ENCODE measurements around the gene FKBP5.

DNA sequence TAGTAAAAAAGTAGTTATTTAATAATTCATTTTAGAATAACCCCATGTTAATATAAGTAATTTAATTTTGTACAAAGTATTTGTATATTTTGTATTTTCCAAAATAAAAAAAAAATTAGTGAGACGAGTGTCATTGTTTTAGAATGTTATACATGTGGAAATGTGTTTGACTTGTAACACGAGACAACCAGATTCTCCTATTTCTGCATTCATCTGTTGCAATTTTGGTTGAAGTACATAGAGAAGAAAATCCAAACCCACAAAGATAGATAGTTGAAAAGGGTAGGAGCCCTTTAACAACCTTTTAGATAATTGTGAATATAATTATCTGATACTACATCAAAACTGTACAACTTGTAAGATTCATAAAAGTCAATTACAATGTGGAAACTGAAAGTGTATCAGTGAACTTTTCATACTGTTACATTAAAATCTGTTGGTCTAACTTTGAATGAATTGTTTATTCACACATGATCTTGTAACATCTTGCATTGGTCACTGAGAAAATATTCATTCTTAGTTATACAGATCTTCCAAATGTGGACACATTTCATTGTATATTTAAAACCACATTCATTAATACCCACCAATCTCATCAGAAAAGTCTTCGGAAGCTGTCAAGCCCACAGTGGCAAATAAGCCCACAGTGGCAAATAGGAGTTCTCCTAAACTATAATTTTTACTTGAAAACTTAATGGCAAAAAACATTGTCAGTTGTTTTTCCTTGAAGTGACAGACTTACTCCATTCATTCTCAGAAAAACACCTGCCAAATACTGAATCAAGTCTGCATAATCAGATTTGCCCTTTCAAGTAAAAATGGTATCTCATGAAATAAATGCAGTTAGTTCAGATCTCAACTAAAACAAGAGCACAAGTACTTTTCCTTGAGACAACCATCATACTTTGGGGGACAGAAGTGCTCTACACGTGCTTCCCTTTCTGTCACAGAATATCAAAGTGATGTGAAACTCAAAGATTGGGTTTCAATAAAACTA, 52.8 kb downstream of the FKBP5 start:
- TF ChIP-seq, protein P1, sequence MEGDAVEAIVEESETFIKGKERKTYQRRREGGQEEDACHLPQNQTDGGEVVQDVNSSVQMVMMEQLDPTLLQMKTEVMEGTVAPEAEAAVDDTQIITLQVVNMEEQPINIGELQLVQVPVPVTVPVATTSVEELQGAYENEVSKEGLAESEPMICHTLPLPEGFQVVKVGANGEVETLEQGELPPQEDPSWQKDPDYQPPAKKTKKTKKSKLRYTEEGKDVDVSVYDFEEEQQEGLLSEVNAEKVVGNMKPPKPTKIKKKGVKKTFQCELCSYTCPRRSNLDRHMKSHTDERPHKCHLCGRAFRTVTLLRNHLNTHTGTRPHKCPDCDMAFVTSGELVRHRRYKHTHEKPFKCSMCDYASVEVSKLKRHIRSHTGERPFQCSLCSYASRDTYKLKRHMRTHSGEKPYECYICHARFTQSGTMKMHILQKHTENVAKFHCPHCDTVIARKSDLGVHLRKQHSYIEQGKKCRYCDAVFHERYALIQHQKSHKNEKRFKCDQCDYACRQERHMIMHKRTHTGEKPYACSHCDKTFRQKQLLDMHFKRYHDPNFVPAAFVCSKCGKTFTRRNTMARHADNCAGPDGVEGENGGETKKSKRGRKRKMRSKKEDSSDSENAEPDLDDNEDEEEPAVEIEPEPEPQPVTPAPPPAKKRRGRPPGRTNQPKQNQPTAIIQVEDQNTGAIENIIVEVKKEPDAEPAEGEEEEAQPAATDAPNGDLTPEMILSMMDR (IDR thresholded peaks at IDR 0.05; ENCODE audit: borderline replicate concordance, extremely low read depth, low read length, poor library complexity, severe bottlenecking), result no peak
- TF ChIP-seq EZH2 (IDR thresholded peaks at IDR 0.05; ENCODE audit: borderline replicate concordance, low read depth, low read length, severe bottlenecking), result no peak

All from DND-41 (cell line).